GM23338 (cell line): ENCODE measurements around the gene ADAM17. TPM values are rescaled to one million over a fixed set of nuclear protein-coding genes. Genes with fewer than 3 reads are reported as not detected.

Experiments
- ATAC-seq: fragments of 200-7000 bp; cut with Tn5 transposase; 3 replicates; pipeline ENCODE4 v1.9.1; 2020
- DNase-seq: peaks from one replicate; pipeline ENCODE4 v3.0.0-alpha.2; 2015; ENCODE audit warnings: low spot score
- H2AFZ ChIP-seq: fragments of 200-600 bp; sonication (generic); 2 replicates; pipeline ENCODE4 v1.8.0; 2016; ENCODE audit warnings: antibody characterized with exemption, mild to moderate bottlenecking, moderate library complexity
- H3F3A ChIP-seq: fragments of 200-600 bp; sonication (generic); replicated peaks from 2 replicates; pipeline ENCODE4 v1.8.0; 2017; ENCODE audit warnings: antibody characterized with exemption, mixed run types, low read depth
- H3K27ac ChIP-seq: fragments of 200-600 bp; sonication (generic); 2 replicates; pipeline ENCODE4 v1.6.1; 2016; ENCODE audit warnings: low read depth
- H3K27me3 ChIP-seq: fragments of 200-600 bp; sonication (generic); 2 replicates; pipeline ENCODE4 v1.8.0; 2016; ENCODE audit warnings: mild to moderate bottlenecking, mixed run types, moderate library complexity; ENCODE audit not compliant: insufficient read depth
- H3K36me3 ChIP-seq: fragments of 200-600 bp; sonication (generic); 2 replicates; pipeline ENCODE4 v1.8.0; 2016; ENCODE audit warnings: mild to moderate bottlenecking; ENCODE audit not compliant: insufficient read depth
- H3K4me1 ChIP-seq: fragments of 200-600 bp; sonication (generic); 2 replicates; pipeline ENCODE4 v1.8.0; 2016; ENCODE audit warnings: mild to moderate bottlenecking, moderate library complexity; ENCODE audit not compliant: insufficient read depth
- H3K4me2 ChIP-seq: fragments of 200-600 bp; sonication (generic); 2 replicates; pipeline ENCODE4 v1.7.1; 2017; ENCODE audit warnings: mixed run types
- H3K4me3 ChIP-seq: fragments of 200-600 bp; sonication (generic); 2 replicates; pipeline ENCODE4 v1.6.1; 2016; ENCODE audit warnings: mixed run types
- H3K79me2 ChIP-seq: fragments of 200-600 bp; sonication (generic); replicated peaks from 2 replicates; pipeline ENCODE4 v1.8.0; 2017; ENCODE audit warnings: mild to moderate bottlenecking; ENCODE audit not compliant: insufficient read depth
- H3K9me2 ChIP-seq: fragments of 200-600 bp; sonication (generic); 2 replicates; pipeline ENCODE4 v1.8.0; 2017; ENCODE audit not compliant: insufficient read depth
- H4K20me1 ChIP-seq: fragments of 200-600 bp; sonication (generic); replicated peaks from 2 replicates; pipeline ENCODE4 v1.8.0; 2017; ENCODE audit warnings: mild to moderate bottlenecking; ENCODE audit not compliant: insufficient read depth
- H3K27ac Mint-ChIP-seq: 2 replicates; pipeline ENCODE4 v1.8.0; 2020; ENCODE audit warnings: inconsistent platforms, mild to moderate bottlenecking, moderate library complexity, mixed read lengths
- H3K27me3 Mint-ChIP-seq: 3 replicates; pipeline ENCODE4 v1.8.0; 2022; ENCODE audit warnings: low read depth, mild to moderate bottlenecking, moderate library complexity, mixed read lengths, inconsistent platforms; ENCODE audit not compliant: insufficient read depth, poor library complexity
- H3K36me3 Mint-ChIP-seq: 3 replicates; pipeline ENCODE4 v1.8.0; 2021; ENCODE audit warnings: low read depth, mild to moderate bottlenecking, inconsistent platforms, moderate library complexity, mixed read lengths
- H3K4me1 Mint-ChIP-seq: 3 replicates; pipeline ENCODE4 v1.8.0; 2020; ENCODE audit warnings: mild to moderate bottlenecking, inconsistent platforms, mixed read lengths
- H3K4me3 Mint-ChIP-seq: 3 replicates; pipeline ENCODE4 v1.8.0; 2021; ENCODE audit warnings: moderate library complexity, mild to moderate bottlenecking, inconsistent platforms, mixed read lengths
- H3K9me3 Mint-ChIP-seq: 3 replicates; pipeline ENCODE4 v1.8.0; 2020; ENCODE audit warnings: moderate library complexity, mild to moderate bottlenecking, inconsistent platforms, mixed read lengths
- CREB1 ChIP-seq: fragments of 250-450 bp; sonication (Bioruptor Pico); IDR thresholded peaks from 2 replicates; pipeline ENCODE4 v1.5.0; 2020; ENCODE audit warnings: low read depth, mild to moderate bottlenecking, moderate library complexity
- CTCF ChIP-seq, 2 experiments: fragments of 200-600 bp in 1 of 2; sonication (generic) in 1 of 2; conservative IDR thresholded peaks; 2 replicates each; pipeline versions ENCODE4 v1.5.1 to v1.6.1; 2016 to 2017; ENCODE audit warnings: antibody characterized with exemption in 2 of 2, low read depth in 2 of 2, mild to moderate bottlenecking in 2 of 2, moderate library complexity in 1 of 2
- ETS1 ChIP-seq: IDR thresholded peaks from 2 replicates; pipeline ENCODE4 v1.6.1; 2016; ENCODE audit warnings: antibody characterized with exemption
- EZH2 ChIP-seq: fragments of 200-600 bp; sonication (generic); IDR thresholded peaks from one replicate; pipeline ENCODE4 v1.8.0; 2017; ENCODE audit warnings: antibody characterized with exemption, mild to moderate bottlenecking, low read depth; ENCODE audit not compliant: unreplicated experiment
- EZH2phosphoT487 ChIP-seq: fragments of 200-600 bp; sonication (generic); IDR thresholded peaks from one replicate; pipeline ENCODE4 v1.8.1; 2018; ENCODE audit warnings: antibody characterized with exemption; ENCODE audit not compliant: unreplicated experiment
- JUNB ChIP-seq: IDR thresholded peaks from one replicate; pipeline ENCODE4 v1.6.1; 2016; ENCODE audit warnings: antibody characterized with exemption; ENCODE audit not compliant: unreplicated experiment
- NANOG ChIP-seq: IDR thresholded peaks from 2 replicates; pipeline ENCODE4 v1.6.1; 2016; ENCODE audit warnings: antibody characterized with exemption, borderline replicate concordance
- POLR2AphosphoS5 ChIP-seq: IDR thresholded peaks from 2 replicates; pipeline ENCODE4 v1.6.1; 2016; ENCODE audit warnings: antibody characterized with exemption, low read depth
- REST ChIP-seq: IDR thresholded peaks from one replicate; pipeline ENCODE4 v1.6.1; 2018; ENCODE audit warnings: antibody characterized with exemption; ENCODE audit not compliant: unreplicated experiment
- STAT1 ChIP-seq: IDR thresholded peaks from one replicate; pipeline ENCODE4 v1.6.1; 2016; ENCODE audit warnings: antibody characterized with exemption; ENCODE audit not compliant: unreplicated experiment
- ZNF114 ChIP-seq: fragments of 250-450 bp; sonication (Bioruptor Pico); IDR thresholded peaks from 2 replicates; pipeline ENCODE4 v1.5.0; 2020; ENCODE audit warnings: mild to moderate bottlenecking, moderate library complexity
- ZNF331 ChIP-seq: fragments of 250-450 bp; sonication (Bioruptor Pico); IDR thresholded peaks from 2 replicates; pipeline ENCODE4 v1.5.0; 2020; ENCODE audit warnings: low read depth, mild to moderate bottlenecking, moderate library complexity
- ZNF462 ChIP-seq: fragments of 250-450 bp; sonication (Bioruptor Pico); IDR thresholded peaks from 2 replicates; pipeline ENCODE4 v1.5.0; 2020; ENCODE audit warnings: mild to moderate bottlenecking, moderate library complexity
- polyA plus RNA-seq: library from polyadenylated mRNA; unstranded; fragments of >200 nt; fragmentation: Nextera tagmentation; extraction: Ambion mirVana; gene quantifications from 2 replicates; pipeline ENCODE4 v1.2.1, GENCODE V29; 2016
- total RNA-seq: library from RNA; depleted of rRNA; stranded (reverse); fragments of >200 nt; shearing (Covaris generic); gene quantifications from 2 replicates; pipeline ENCODE4 v1.2.3, GENCODE V29; 2014

Gene ADAM17
- total and polyA plus RNA-seq, 2 experiments from 2014 or later, result 8.3 to 23.5 TPM

GRCh38 chr2:9451231-9451630 lies 104.4 kb downstream of the ADAM17 start:
- Histone ChIP-seq H3K27me3 (no peaks in the 10 kb centered on the region), H4K20me1 (peaks cover 7% of the 10 kb centered on the region), H3K4me2 (no peak overlapping the region), H3K4me3 (no peak overlapping the region), H3K9me2 (no peaks in the 10 kb centered on the region), H3K27ac (no peak overlapping the region), H2AFZ (no peak overlapping the region), H3K79me2 (no peaks in the 10 kb centered on the region), H3F3A (no peaks in the 10 kb centered on the region), H3K4me1 (no peaks in the 10 kb centered on the region), H3K36me3 (peaks cover 42% of the 10 kb centered on the region)
- TF ChIP-seq ZNF114 (CRISPR knock-in tag) (no peak), ZNF462 (CRISPR knock-in tag) (no peak), EZH2 (no peak), CREB1 (no peak), EZH2phosphoT487 (no peak), NANOG (no peak), ZNF331 (CRISPR knock-in tag) (no peak), CTCF (conservative IDR thresholded peaks at IDR 0.05; ENCODE audit: low read depth in 2 of 2) (no peak), REST (no peak), STAT1 (no peak), JUNB (no peak), POLR2AphosphoS5 (no peak), ETS1 (no peak)
- no peaks in the 10 kb centered on the region for H3K9me3 Mint-ChIP-seq
- no peak for DNase-seq
- no peaks in the 10 kb centered on the region for H3K4me1 Mint-ChIP-seq
- no peak overlapping the region for H3K27ac Mint-ChIP-seq
- ATAC-seq, result no peak
- no peaks in the 10 kb centered on the region for H3K27me3 Mint-ChIP-seq
- no peak overlapping the region for H3K4me3 Mint-ChIP-seq
- H3K36me3 Mint-ChIP-seq, result peaks cover 55% of the 10 kb centered on the region
